Mesendoderm (in vitro differentiated cells): ENCODE measurements around the gene RBM47. TPM values are rescaled to one million over a fixed set of nuclear protein-coding genes. Genes with fewer than 3 reads are reported as not detected.
A peak's percentile ranks its signal among the peaks of the same experiment; 100 is the strongest.

Experiments used
- DNase-seq: peaks from one replicate; pipeline ENCODE4 v3.0.0; 2013
- H2AK5ac ChIP-seq: 2 replicates; pipeline ENCODE4 v1.6.1; 2013; ENCODE audit warnings: low read length, inconsistent platforms
- H2BK120ac ChIP-seq: 2 replicates; pipeline ENCODE4 v1.6.1; 2013; ENCODE audit warnings: low read depth, mild to moderate bottlenecking, low read length, moderate library complexity, mixed read lengths
- H2BK15ac ChIP-seq: replicated peaks from 2 replicates; pipeline ENCODE4 v1.6.1; 2013; ENCODE audit warnings: low read depth, mild to moderate bottlenecking, moderate library complexity
- H2BK5ac ChIP-seq: 2 replicates; pipeline ENCODE4 v1.6.1; 2013; ENCODE audit warnings: low read length, inconsistent platforms
- H3K18ac ChIP-seq: 2 replicates; pipeline ENCODE4 v1.6.1; 2013; ENCODE audit warnings: mild to moderate bottlenecking, low read length, mixed read lengths
- H3K23ac ChIP-seq: one replicate; pipeline ENCODE4 v1.6.1; 2013; ENCODE audit warnings: low read length
- H3K27ac ChIP-seq: 2 replicates; pipeline ENCODE4 v1.5.1; 2013; ENCODE audit warnings: low read depth, mild to moderate bottlenecking, inconsistent platforms, low read length, moderate library complexity
- H3K27me3 ChIP-seq: 2 replicates; pipeline ENCODE4 v1.6.1; 2013; ENCODE audit warnings: low read length, control low read depth, mild to moderate bottlenecking, inconsistent platforms; ENCODE audit not compliant: insufficient read depth, poor library complexity
- H3K36me3 ChIP-seq: 2 replicates; pipeline ENCODE4 v1.6.1; 2013; ENCODE audit warnings: low read length, inconsistent platforms; ENCODE audit not compliant: control insufficient read depth, insufficient read depth
- H3K4ac ChIP-seq: one replicate; pipeline ENCODE4 v1.6.1; 2013; ENCODE audit warnings: low read depth, mild to moderate bottlenecking, low read length, moderate library complexity
- H3K4me1 ChIP-seq: 2 replicates; pipeline ENCODE4 v1.6.1; 2013; ENCODE audit warnings: low read depth, low read length, inconsistent platforms; ENCODE audit not compliant: control insufficient read depth
- H3K4me2 ChIP-seq: 2 replicates; pipeline ENCODE4 v1.6.1; 2013; ENCODE audit warnings: low read length
- H3K4me3 ChIP-seq: 2 replicates; pipeline ENCODE4 v1.5.1; 2013; ENCODE audit warnings: mild to moderate bottlenecking, low read length
- H3K56ac ChIP-seq: one replicate; pipeline ENCODE4 v1.6.1; 2013; ENCODE audit warnings: low read length
- H3K79me1 ChIP-seq: 2 replicates; pipeline ENCODE4 v1.6.1; 2013; ENCODE audit warnings: low read length, inconsistent platforms
- H3K79me2 ChIP-seq: 2 replicates; pipeline ENCODE4 v1.6.1; 2013; ENCODE audit warnings: mild to moderate bottlenecking, low read length; ENCODE audit not compliant: control insufficient read depth, insufficient read depth
- H3K9ac ChIP-seq: 2 replicates; pipeline ENCODE4 v1.6.1; 2013; ENCODE audit warnings: low read length, inconsistent platforms
- H4K5ac ChIP-seq: one replicate; pipeline ENCODE4 v1.6.1; 2013; ENCODE audit warnings: low read length
- H4K8ac ChIP-seq: one replicate; pipeline ENCODE4 v1.6.1; 2013; ENCODE audit warnings: low read depth, mild to moderate bottlenecking, control low read depth, low read length, moderate library complexity
- WGBS: extraction: QIAGEN DNeasy Blood & Tissue Kit; methylation state at CpG from one replicate; pipeline ENCODE4 v1.1.7; 2013; ENCODE audit warnings: low lambda C conversion rate, missing lambda C conversion rate; ENCODE audit not compliant: insufficient coverage; ENCODE audit errors: extremely low coverage; 5-methylcytosine and 5-hydroxymethylcytosine counted together
- polyA plus RNA-seq, 2 experiments: library from polyadenylated mRNA; stranded (reverse); fragments of 200-250 nt; gene quantifications; one replicate each; pipeline ENCODE4 v1.2.3, GENCODE V29; 2013

RBM47 gene
- 50.9 TPM for polyA plus RNA-seq (2013, experiment 1 of 2)
- polyA plus RNA-seq (2013, experiment 2 of 2), result 51.8 TPM

GRCh38 chr4:40629401-40630334 lies at the start of gene RBM47:
Gene RBM47 (minus strand): TSS chr4:40629864. CDS start chr4:40438893, 190,971 bp downstream.
- Histone ChIP-seq H3K18ac (peak within 1 kb of the TSS; percentile 98), H2AK5ac (no peak within 1 kb of the TSS), H3K56ac (peak within 1 kb of the TSS; percentile 91), H2BK120ac (peak within 1 kb of the TSS; percentile 48), H3K4me1 (peaks cover 9% of the 10 kb centered on the region), H3K23ac (no peak within 1 kb of the TSS), H3K4me3 (peak within 1 kb of the TSS; percentile 67), H4K5ac (no peak within 1 kb of the TSS), H2BK5ac (peak within 1 kb of the TSS; percentile 90), H3K27ac (peak within 1 kb of the TSS; percentile 98), H3K79me2 (peaks cover 24% of the 10 kb centered on the region), H3K36me3 (no peaks in the 10 kb centered on the region), H3K79me1 (no peaks in the 10 kb centered on the region), H4K8ac (no peak within 1 kb of the TSS), H3K9ac (peak within 1 kb of the TSS; percentile 60), H3K4me2 (peak within 1 kb of the TSS; percentile 68), H3K27me3 (no peaks in the 10 kb centered on the region), H2BK15ac (peak within 1 kb of the TSS; percentile 37), H3K4ac (peak within 1 kb of the TSS; percentile 60)
- WGBS, result no CpG with 5 or more reads among the region's 53 CpGs
- peak; percentile 92 for DNase-seq

GRCh38 chr4:40678421-40678820 lies 48.8 kb upstream of the RBM47 start:
- Histone ChIP-seq H3K4me2 (no peak overlapping the region), H3K18ac (no peak overlapping the region), H3K79me2 (no peaks in the 10 kb centered on the region), H3K36me3 (no peaks in the 10 kb centered on the region), H3K27me3 (no peaks in the 10 kb centered on the region), H2BK120ac (no peak overlapping the region), H4K8ac (no peak overlapping the region), H2BK5ac (no peak overlapping the region), H3K23ac (no peak overlapping the region), H3K27ac (no peak overlapping the region), H2AK5ac (no peak overlapping the region), H3K79me1 (no peaks in the 10 kb centered on the region), H3K9ac (no peak overlapping the region), H2BK15ac (no peak overlapping the region), H4K5ac (no peak overlapping the region), H3K4me3 (no peak overlapping the region), H3K4me1 (peaks cover 3% of the 10 kb centered on the region), H3K56ac (no peak overlapping the region), H3K4ac (no peak overlapping the region)
- WGBS, result no CpG with 5 or more reads among the region's 6 CpGs
- DNase-seq, result no peak

DNA sequence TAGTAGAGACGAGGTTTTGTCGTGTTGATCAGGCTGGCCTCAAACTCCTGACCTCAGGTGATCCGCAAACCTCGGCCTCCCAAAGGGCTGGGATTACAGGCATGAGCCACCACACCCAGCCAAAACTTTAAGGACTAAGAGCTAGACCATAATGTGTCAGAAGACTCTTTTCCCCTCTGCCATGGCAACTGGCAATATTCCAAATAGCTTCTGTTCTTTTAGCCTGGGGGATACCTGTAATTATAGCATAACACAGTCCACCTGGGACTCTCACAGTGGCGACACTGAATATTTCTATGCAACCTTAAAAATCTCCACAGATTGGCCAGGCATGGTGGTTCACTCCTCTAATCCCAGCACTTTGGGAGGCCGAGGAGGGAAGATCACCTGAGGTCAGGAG lies 45.5 kb upstream of the RBM47 start:
- Histone ChIP-seq H4K8ac (no peak overlapping the region), H3K27ac (no peak overlapping the region), H4K5ac (no peak overlapping the region), H3K23ac (no peak overlapping the region), H3K56ac (no peak overlapping the region), H3K18ac (no peak overlapping the region), H3K79me1 (no peaks in the 10 kb centered on the region), H3K4me2 (no peak overlapping the region), H2AK5ac (no peak overlapping the region), H3K9ac (no peak overlapping the region), H3K79me2 (no peaks in the 10 kb centered on the region), H2BK15ac (no peak overlapping the region), H3K27me3 (no peaks in the 10 kb centered on the region), H3K36me3 (no peaks in the 10 kb centered on the region), H3K4ac (no peak overlapping the region), H3K4me1 (peaks cover 8% of the 10 kb centered on the region), H3K4me3 (no peak overlapping the region), H2BK120ac (no peak overlapping the region), H2BK5ac (no peak overlapping the region)
- WGBS, result no CpG with 5 or more reads among the region's 6 CpGs
- DNase-seq, result no peak

DNA sequence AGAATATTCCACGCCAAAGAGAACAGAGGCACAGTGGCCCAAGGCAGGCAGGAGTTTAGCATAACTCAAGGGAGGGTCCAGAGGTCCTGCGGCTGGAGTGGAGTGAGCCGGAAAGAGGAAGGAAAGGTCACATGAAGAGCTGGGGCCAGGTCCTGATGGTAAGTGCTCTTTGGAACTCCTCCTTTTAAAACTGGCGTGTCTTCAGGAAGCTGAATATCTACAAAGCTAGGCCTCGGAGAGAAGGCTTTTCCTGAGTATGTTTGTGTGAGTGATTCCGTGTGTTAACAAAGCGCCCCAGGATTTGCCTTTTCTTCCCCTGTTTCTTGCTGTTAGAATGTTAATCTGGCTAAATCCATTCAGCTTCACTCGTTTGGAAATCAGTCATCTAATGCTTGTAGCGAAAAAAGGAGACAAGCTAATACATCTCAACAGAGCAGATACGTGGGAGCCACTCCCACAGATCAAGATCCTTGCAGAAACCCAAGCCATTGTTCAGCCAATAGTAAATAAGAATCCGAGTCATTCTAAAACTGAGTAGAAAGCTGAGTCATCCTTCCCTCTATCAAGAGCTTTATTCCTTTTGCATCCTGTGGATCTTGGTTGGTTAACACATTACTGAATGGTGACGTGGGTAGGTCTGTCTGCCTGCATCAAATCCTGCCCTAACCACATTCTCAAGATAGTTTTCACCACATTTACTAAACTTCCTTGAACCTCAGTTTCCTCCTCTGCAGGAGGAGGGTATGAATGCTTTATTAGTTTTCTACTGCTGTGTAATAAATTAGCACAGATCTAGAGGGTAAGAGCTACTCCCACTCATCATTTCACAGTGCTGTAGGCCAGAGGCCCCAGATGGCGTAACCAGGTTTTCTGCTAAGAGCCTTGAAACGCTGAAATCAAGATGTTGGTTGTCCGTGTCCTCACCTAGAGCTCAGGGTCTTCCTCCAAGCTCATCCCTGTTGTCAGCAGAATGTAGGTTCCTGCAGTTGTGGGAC lies 43.2 kb upstream of the RBM47 start:
- no peaks in the 10 kb centered on the region for H3K79me1 ChIP-seq
- no peak overlapping the region for H3K4me3 ChIP-seq
- peak overlapping the region; percentile 91 for H3K27ac ChIP-seq
- H2AK5ac ChIP-seq, result no peak overlapping the region
- H4K5ac ChIP-seq, result peak overlapping the region; percentile 84
- peak overlapping the region; percentile 74 for H3K4ac ChIP-seq
- H2BK120ac ChIP-seq, result peak overlapping the region; percentile 86
- H3K4me2 ChIP-seq, result no peak overlapping the region
- H3K36me3 ChIP-seq, result no peaks in the 10 kb centered on the region
- peak overlapping the region; percentile 38 for H3K9ac ChIP-seq
- no peak overlapping the region for H2BK15ac ChIP-seq
- peak overlapping the region; percentile 82 for H3K56ac ChIP-seq
- peak; percentile 97 for DNase-seq
- no peaks in the 10 kb centered on the region for H3K27me3 ChIP-seq
- no peaks in the 10 kb centered on the region for H3K79me2 ChIP-seq
- H2BK5ac ChIP-seq, result peak overlapping the region; percentile 12
- H4K8ac ChIP-seq, result no peak overlapping the region
- H3K18ac ChIP-seq, result peak overlapping the region; percentile 24
- no CpG with 5 or more reads among the region's 15 CpGs for WGBS
- peak overlapping the region; percentile 84 for H3K23ac ChIP-seq
- H3K4me1 ChIP-seq, result peaks cover 8% of the 10 kb centered on the region

DNA sequence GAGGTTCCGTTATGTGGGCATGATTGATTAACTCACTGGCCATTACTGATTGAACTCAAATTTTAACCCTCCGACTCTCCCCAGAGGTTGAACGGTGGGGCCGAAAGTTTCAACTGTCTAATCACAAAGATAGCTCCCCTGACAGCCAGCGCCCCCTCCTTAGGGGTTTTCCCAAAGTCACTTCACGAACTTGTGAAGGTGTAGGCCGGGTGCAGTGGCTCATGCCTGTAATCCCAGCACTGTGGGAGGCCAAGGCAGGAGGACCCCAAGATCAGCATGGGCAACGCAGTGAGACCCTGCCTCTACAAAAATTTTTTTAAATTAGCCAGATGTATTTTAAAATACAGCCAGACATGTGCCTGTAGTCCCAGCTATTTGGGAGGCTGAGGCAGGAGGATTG lies 39.8 kb upstream of the RBM47 start:
- no peak for DNase-seq

More for the DNA sequence above, 39.8 kb upstream of the RBM47 start:
- H2BK5ac ChIP-seq, result no peak overlapping the region
- no peak overlapping the region for H4K5ac ChIP-seq
- H3K23ac ChIP-seq, result no peak overlapping the region
- no peak overlapping the region for H3K4me2 ChIP-seq
- H3K4ac ChIP-seq, result no peak overlapping the region
- H2BK15ac ChIP-seq, result no peak overlapping the region
- no peaks in the 10 kb centered on the region for H3K27me3 ChIP-seq
- H4K8ac ChIP-seq, result no peak overlapping the region
- no peaks in the 10 kb centered on the region for H3K79me2 ChIP-seq
- H2AK5ac ChIP-seq, result no peak overlapping the region
- WGBS, result no CpG with 5 or more reads among the region's 8 CpGs
- H3K9ac ChIP-seq, result no peak overlapping the region
- H2BK120ac ChIP-seq, result no peak overlapping the region
- no peak overlapping the region for H3K18ac ChIP-seq
- no peaks in the 10 kb centered on the region for H3K36me3 ChIP-seq
- H3K27ac ChIP-seq, result no peak overlapping the region
- H3K4me3 ChIP-seq, result no peak overlapping the region
- peaks cover 8% of the 10 kb centered on the region for H3K4me1 ChIP-seq
- no peaks in the 10 kb centered on the region for H3K79me1 ChIP-seq
- no peak overlapping the region for H3K56ac ChIP-seq
